CD14-positive monocyte (primary cell): ENCODE measurements around the gene AVPR1B. TPM values are rescaled to one million over a fixed set of nuclear protein-coding genes. Genes with fewer than 3 reads are reported as not detected.
"Not testable (repeated sequence)": the region's sequence is repeated elsewhere in the genome, so short reads cannot be mapped to it uniquely, and the experiment has no call there.

Experiments
- DNase-seq, 3 donors: peaks; one replicate each; pipeline ENCODE4 v3.0.0-alpha.2; 2011 to 2022
- H2AFZ ChIP-seq: 2 replicates; pipeline ENCODE4 v1.6.0; 2012; ENCODE audit warnings: mild to moderate bottlenecking, low read depth, low read length, inconsistent platforms; ENCODE audit not compliant: insufficient read depth, poor library complexity, severe bottlenecking
- H3K27ac ChIP-seq, 2 donors: 1 replicate in 1 of 2; 2 replicates in 1 of 2; pipeline ENCODE4 v1.5.1; 2012 to 2013; ENCODE audit warnings: low read length in 2 of 2, control low read depth in 1 of 2, inconsistent platforms in 1 of 2, low read depth in 1 of 2, mild to moderate bottlenecking in 1 of 2
- H3K27me3 ChIP-seq, 2 donors: one replicate each; pipeline versions ENCODE4 v1.6.0 to v1.6.1; 2011 to 2013; ENCODE audit warnings: low read length in 2 of 2; ENCODE audit not compliant: control insufficient read depth in 2 of 2, insufficient read depth in 2 of 2
- H3K36me3 ChIP-seq, 2 donors: replicated peaks in 1 of 2; 1 replicate in 1 of 2; 2 replicates in 1 of 2; pipeline versions ENCODE4 v1.5.1 to v1.6.1; 2012 to 2013; ENCODE audit warnings: low read length in 2 of 2, control low read depth in 1 of 2, inconsistent platforms in 1 of 2, mild to moderate bottlenecking in 1 of 2; ENCODE audit not compliant: insufficient read depth in 2 of 2, control insufficient read depth in 1 of 2
- H3K4me1 ChIP-seq, 2 donors: 1 replicate in 1 of 2; 2 replicates in 1 of 2; pipeline versions ENCODE4 v1.5.1 to v1.6.1; 2012 to 2013; ENCODE audit warnings: low read length in 2 of 2, control low read depth in 1 of 2, inconsistent platforms in 1 of 2, mild to moderate bottlenecking in 1 of 2, moderate library complexity in 1 of 2; ENCODE audit not compliant: insufficient read depth in 2 of 2, control insufficient read depth in 1 of 2
- H3K4me2 ChIP-seq: replicated peaks from 2 replicates; pipeline ENCODE3; 2012; ENCODE audit warnings: low read length, moderate library complexity, mild to moderate bottlenecking; ENCODE audit not compliant: poor library complexity, severe bottlenecking; ENCODE audit errors: extremely low read depth
- H3K4me3 ChIP-seq, 3 experiments: fragments of 200-600 bp in 1 of 3; sonication (generic) in 1 of 3; replicated peaks in 1 of 3; 1 replicate in 2 of 3; 2 replicates in 1 of 3; pipeline ENCODE4 v1.5.1; 2011 to 2013; ENCODE audit warnings: low read length in 3 of 3, mild to moderate bottlenecking in 3 of 3, control low read depth in 2 of 3, low read depth in 2 of 3, inconsistent platforms in 1 of 3, moderate library complexity in 1 of 3
- H3K79me2 ChIP-seq: 2 replicates; pipeline ENCODE4 v1.6.0; 2012; ENCODE audit warnings: mild to moderate bottlenecking, control low read depth, inconsistent platforms, low read length, moderate library complexity; ENCODE audit not compliant: insufficient read depth
- H3K9ac ChIP-seq: 2 replicates; pipeline ENCODE4 v1.6.0; 2017; ENCODE audit warnings: low read length, mild to moderate bottlenecking; ENCODE audit not compliant: insufficient read depth, poor library complexity, severe bottlenecking
- H3K9me3 ChIP-seq, 2 donors: replicated peaks in 1 of 2; 1 replicate in 1 of 2; 2 replicates in 1 of 2; pipeline versions ENCODE4 v1.5.1 to v1.6.1; 2012 to 2013; ENCODE audit warnings: low read length in 2 of 2, control low read depth in 1 of 2; ENCODE audit not compliant: control insufficient read depth in 1 of 2, insufficient read depth in 1 of 2
- H4K20me1 ChIP-seq: 2 replicates; pipeline ENCODE4 v1.6.0; 2012; ENCODE audit warnings: mild to moderate bottlenecking, low read length, control low read depth, moderate library complexity; ENCODE audit not compliant: insufficient read depth
- H3K27ac Mint-ChIP-seq, 7 donors: one replicate each; pipeline ENCODE4 v1.8.0; 2020; ENCODE audit warnings: mild to moderate bottlenecking in 7 of 7, mixed read lengths in 7 of 7, moderate library complexity in 6 of 7, inconsistent platforms in 2 of 7
- H3K27me3 Mint-ChIP-seq, 3 donors: one replicate each; pipeline ENCODE4 v1.8.0; 2021 to 2022; ENCODE audit warnings: low read depth in 3 of 3, mild to moderate bottlenecking in 3 of 3, mixed read lengths in 3 of 3, moderate library complexity in 3 of 3, inconsistent platforms in 1 of 3
- H3K36me3 Mint-ChIP-seq, 2 donors: one replicate each; pipeline ENCODE4 v1.8.0; 2020; ENCODE audit warnings: mixed read lengths in 2 of 2, inconsistent platforms in 1 of 2, mild to moderate bottlenecking in 1 of 2
- H3K4me1 Mint-ChIP-seq: one replicate; pipeline ENCODE4 v1.8.0; 2020; ENCODE audit warnings: mild to moderate bottlenecking, mixed read lengths
- H3K4me3 Mint-ChIP-seq, 2 donors: one replicate each; pipeline ENCODE4 v1.8.0; 2020; ENCODE audit warnings: mild to moderate bottlenecking in 2 of 2, mixed read lengths in 2 of 2, moderate library complexity in 1 of 2
- H3K9me3 Mint-ChIP-seq, 7 donors: one replicate each; pipeline ENCODE4 v1.8.0; 2020 to 2022; ENCODE audit warnings: mixed read lengths in 7 of 7, mild to moderate bottlenecking in 6 of 7, moderate library complexity in 6 of 7, inconsistent platforms in 2 of 7
- WGBS: methylation state at CpG from one replicate; pipeline ENCODE4 v1.1.5; 2013; ENCODE audit warnings: missing lambda C conversion rate; ENCODE audit not compliant: insufficient coverage; 5-methylcytosine and 5-hydroxymethylcytosine counted together
- intact Hi-C, 2 donors: fragments of 100-400 bp; cut with micrococcal nuclease; formaldehyde crosslinking; loops; one replicate each; pipeline versions ENCODE4 v1.15.0 to v1.15.1; 2023
- polyA plus RNA-seq, 3 donors: library from polyadenylated mRNA; depleted of rRNA in 1 of 3; unstranded in 2 of 3; stranded (reverse) in 1 of 3; fragments of 300-500 nt in 2 of 3; fragments of >200 nt in 1 of 3; fragmentation: Illumina TruSeq in 2 of 3; gene quantifications; 1 replicate in 2 of 3; 2 replicates in 1 of 3; pipeline ENCODE4 v1.2.3, GENCODE V29; 2012 to 2021
- TF ChIP-seq, protein P1 (sequence below): fragments of 200-600 bp; IDR thresholded peaks from one replicate; pipeline ENCODE4 v1.8.0; 2022; ENCODE audit warnings: antibody characterized with exemption, mild to moderate bottlenecking

AVPR1B gene
- polyA plus RNA-seq, 3 donors = not detected

- H3K4me2 ChIP-seq, DNase-seq, H3K27me3 Mint-ChIP-seq, intact Hi-C loops, H3K79me2 ChIP-seq, H3K9ac ChIP-seq, H3K27ac ChIP-seq, H3K36me3 Mint-ChIP-seq, H3K9me3 ChIP-seq, H2AFZ ChIP-seq, H4K20me1 ChIP-seq, H3K27ac Mint-ChIP-seq, H3K27me3 ChIP-seq, H3K4me3 Mint-ChIP-seq, H3K36me3 ChIP-seq, H3K9me3 Mint-ChIP-seq, H3K4me3 ChIP-seq: not testable (repeated sequence)
- H3K4me1 ChIP-seq = peaks cover 36 to 45% of the 10 kb centered on the region in 2 donors
- WGBS = no CpG with 5 or more reads among the region's 35 CpGs
- H3K4me1 Mint-ChIP-seq = peaks cover 47% of the 10 kb centered on the region
Observed at GRCh38 chr1:206064001-206064400, 53.2 kb downstream of the AVPR1B start.

DNA sequence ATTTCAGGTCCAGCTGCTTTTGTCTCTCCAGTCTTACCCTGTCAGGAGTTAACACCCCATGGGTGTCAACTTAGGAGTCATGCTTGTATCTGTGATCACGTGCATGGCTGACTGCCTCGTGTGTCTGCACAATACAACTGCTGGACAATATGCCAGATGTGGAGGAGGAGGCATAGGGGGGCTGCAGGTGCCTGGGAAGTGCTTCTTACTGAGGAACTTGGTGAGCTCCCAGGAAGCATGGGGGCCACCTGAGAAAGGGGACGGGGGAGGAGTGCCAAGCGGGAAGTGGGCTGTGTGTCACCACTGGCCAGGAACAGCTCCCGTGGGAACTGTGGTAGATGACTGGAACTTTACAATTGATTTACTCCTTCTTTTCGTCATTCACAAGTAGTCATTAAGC is 54.7 kb downstream of the AVPR1B start:
- no peak overlapping the region for H3K4me3 ChIP-seq
- no peak overlapping the region for H2AFZ ChIP-seq
- H3K27me3 Mint-ChIP-seq = peaks cover 0 to 3% (median 2%) of the 10 kb centered on the region in 3 donors
- no peak overlapping the region for H3K4me3 Mint-ChIP-seq
- H3K79me2 ChIP-seq = no peaks in the 10 kb centered on the region
- no peaks in the 10 kb centered on the region for H3K27me3 ChIP-seq
- no peaks in the 10 kb centered on the region for H3K36me3 Mint-ChIP-seq
- H3K4me1 Mint-ChIP-seq = peaks cover 33% of the 10 kb centered on the region
- no peak overlapping the region for H3K4me2 ChIP-seq
- intact Hi-C loops = no loop called here
- peaks cover 26 to 31% of the 10 kb centered on the region in 2 donors for H3K4me1 ChIP-seq
- no peaks in the 10 kb centered on the region for H3K9me3 ChIP-seq
- H3K27ac ChIP-seq = no peak overlapping the region
- no peaks in the 10 kb centered on the region for H3K36me3 ChIP-seq
- TF ChIP-seq, protein P1, sequence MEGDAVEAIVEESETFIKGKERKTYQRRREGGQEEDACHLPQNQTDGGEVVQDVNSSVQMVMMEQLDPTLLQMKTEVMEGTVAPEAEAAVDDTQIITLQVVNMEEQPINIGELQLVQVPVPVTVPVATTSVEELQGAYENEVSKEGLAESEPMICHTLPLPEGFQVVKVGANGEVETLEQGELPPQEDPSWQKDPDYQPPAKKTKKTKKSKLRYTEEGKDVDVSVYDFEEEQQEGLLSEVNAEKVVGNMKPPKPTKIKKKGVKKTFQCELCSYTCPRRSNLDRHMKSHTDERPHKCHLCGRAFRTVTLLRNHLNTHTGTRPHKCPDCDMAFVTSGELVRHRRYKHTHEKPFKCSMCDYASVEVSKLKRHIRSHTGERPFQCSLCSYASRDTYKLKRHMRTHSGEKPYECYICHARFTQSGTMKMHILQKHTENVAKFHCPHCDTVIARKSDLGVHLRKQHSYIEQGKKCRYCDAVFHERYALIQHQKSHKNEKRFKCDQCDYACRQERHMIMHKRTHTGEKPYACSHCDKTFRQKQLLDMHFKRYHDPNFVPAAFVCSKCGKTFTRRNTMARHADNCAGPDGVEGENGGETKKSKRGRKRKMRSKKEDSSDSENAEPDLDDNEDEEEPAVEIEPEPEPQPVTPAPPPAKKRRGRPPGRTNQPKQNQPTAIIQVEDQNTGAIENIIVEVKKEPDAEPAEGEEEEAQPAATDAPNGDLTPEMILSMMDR = no peak
- peaks cover 0 to 4% (median 0%) of the 10 kb centered on the region in 7 donors for H3K9me3 Mint-ChIP-seq
- no peaks in the 10 kb centered on the region for H4K20me1 ChIP-seq
- peak overlapping the region in 1 of 7 donors; percentile 27 for H3K27ac Mint-ChIP-seq
- H3K9ac ChIP-seq = no peak overlapping the region
- DNase-seq = no peak
- WGBS = 93% methylated on average over 3 of the region's 6 CpGs
